Neural progenitor cell (in vitro differentiated cells): Measurements from ENCODE around the gene INSR. TPM values are rescaled to one million over a fixed set of nuclear protein-coding genes. Genes with fewer than 3 reads are reported as not detected.

Source experiments
- DNase-seq: peaks from one replicate; pipeline ENCODE4 v3.0.0-alpha.2; 2016; ENCODE audit warnings: low spot score
- H2AFZ ChIP-seq: fragments of 200-600 bp; sonication (generic); replicated peaks from 2 replicates; pipeline ENCODE4 v1.6.1; 2016; ENCODE audit warnings: antibody characterized with exemption
- H3F3A ChIP-seq: fragments of 200-600 bp; sonication (generic); 2 replicates; pipeline ENCODE4 v1.6.1; 2016; ENCODE audit warnings: antibody characterized with exemption, low read depth
- H3K27ac ChIP-seq: fragments of 200-600 bp; sonication (generic); 2 replicates; pipeline ENCODE4 v1.5.1; 2016; ENCODE audit warnings: mild to moderate bottlenecking
- H3K27me3 ChIP-seq: fragments of 200-600 bp; sonication (generic); 2 replicates; pipeline ENCODE4 v1.6.1; 2016; ENCODE audit warnings: mild to moderate bottlenecking, moderate library complexity
- H3K36me3 ChIP-seq: fragments of 200-600 bp; sonication (generic); 2 replicates; pipeline ENCODE4 v1.5.1; 2016
- H3K4me1 ChIP-seq: fragments of 200-600 bp; sonication (generic); 2 replicates; pipeline ENCODE4 v1.6.1; 2016; ENCODE audit warnings: mixed run types
- H3K4me2 ChIP-seq: fragments of 200-600 bp; sonication (generic); 2 replicates; pipeline ENCODE4 v1.6.1; 2016
- H3K4me3 ChIP-seq: fragments of 200-600 bp; sonication (generic); 2 replicates; pipeline ENCODE4 v1.5.1; 2016
- H3K79me2 ChIP-seq: fragments of 200-600 bp; sonication (generic); 2 replicates; pipeline ENCODE4 v1.6.1; 2016; ENCODE audit warnings: low read depth
- H3K9ac ChIP-seq: fragments of 200-600 bp; sonication (generic); 2 replicates; pipeline ENCODE4 v1.6.1; 2016
- H3K9me3 ChIP-seq: fragments of 200-600 bp; sonication (generic); 2 replicates; pipeline ENCODE4 v1.5.1; 2016; ENCODE audit warnings: low read depth
- H4K20me1 ChIP-seq: fragments of 200-600 bp; sonication (generic); 2 replicates; pipeline ENCODE4 v1.6.1; 2016; ENCODE audit warnings: low read depth
- H3K27ac Mint-ChIP-seq: 3 replicates; pipeline ENCODE4 v1.8.0; 2021; ENCODE audit warnings: mixed read lengths
- H3K27me3 Mint-ChIP-seq: 2 replicates; pipeline ENCODE4 v1.8.0; 2022; ENCODE audit warnings: low read depth, mild to moderate bottlenecking, inconsistent platforms, moderate library complexity, mixed read lengths; ENCODE audit not compliant: insufficient read depth
- H3K36me3 Mint-ChIP-seq: 3 replicates; pipeline ENCODE4 v1.8.0; 2021; ENCODE audit warnings: mixed read lengths
- H3K4me1 Mint-ChIP-seq: 3 replicates; pipeline ENCODE4 v1.8.0; 2021; ENCODE audit warnings: mixed read lengths
- H3K4me3 Mint-ChIP-seq: 3 replicates; pipeline ENCODE4 v1.8.0; 2021; ENCODE audit warnings: mild to moderate bottlenecking, moderate library complexity, mixed read lengths
- H3K9me3 Mint-ChIP-seq: 3 replicates; pipeline ENCODE4 v1.8.0; 2020; ENCODE audit warnings: mixed read lengths
- CTCF ChIP-seq: fragments of 200-600 bp; sonication (generic); IDR thresholded peaks from 2 replicates; pipeline ENCODE4 v1.5.1; 2017; ENCODE audit warnings: antibody characterized with exemption, mild to moderate bottlenecking
- EZH2 ChIP-seq: fragments of 200-600 bp; sonication (generic); IDR thresholded peaks from 2 replicates; pipeline ENCODE4 v1.6.1; 2017; ENCODE audit warnings: antibody characterized with exemption, mild to moderate bottlenecking, moderate library complexity
- EZH2phosphoT487 ChIP-seq: fragments of 200-600 bp; sonication (generic); IDR thresholded peaks from 2 replicates; pipeline ENCODE4 v1.6.1; 2017; ENCODE audit warnings: antibody characterized with exemption
- total RNA-seq: library from RNA; depleted of rRNA; stranded (reverse); fragments of >200 nt; gene quantifications from 2 replicates; pipeline ENCODE4 v1.2.3, GENCODE V29; 2015; ENCODE audit warnings: low replicate concordance

Gene INSR
- 20.8 and 23.0 TPM in 2 replicates for total RNA-seq

DNA sequence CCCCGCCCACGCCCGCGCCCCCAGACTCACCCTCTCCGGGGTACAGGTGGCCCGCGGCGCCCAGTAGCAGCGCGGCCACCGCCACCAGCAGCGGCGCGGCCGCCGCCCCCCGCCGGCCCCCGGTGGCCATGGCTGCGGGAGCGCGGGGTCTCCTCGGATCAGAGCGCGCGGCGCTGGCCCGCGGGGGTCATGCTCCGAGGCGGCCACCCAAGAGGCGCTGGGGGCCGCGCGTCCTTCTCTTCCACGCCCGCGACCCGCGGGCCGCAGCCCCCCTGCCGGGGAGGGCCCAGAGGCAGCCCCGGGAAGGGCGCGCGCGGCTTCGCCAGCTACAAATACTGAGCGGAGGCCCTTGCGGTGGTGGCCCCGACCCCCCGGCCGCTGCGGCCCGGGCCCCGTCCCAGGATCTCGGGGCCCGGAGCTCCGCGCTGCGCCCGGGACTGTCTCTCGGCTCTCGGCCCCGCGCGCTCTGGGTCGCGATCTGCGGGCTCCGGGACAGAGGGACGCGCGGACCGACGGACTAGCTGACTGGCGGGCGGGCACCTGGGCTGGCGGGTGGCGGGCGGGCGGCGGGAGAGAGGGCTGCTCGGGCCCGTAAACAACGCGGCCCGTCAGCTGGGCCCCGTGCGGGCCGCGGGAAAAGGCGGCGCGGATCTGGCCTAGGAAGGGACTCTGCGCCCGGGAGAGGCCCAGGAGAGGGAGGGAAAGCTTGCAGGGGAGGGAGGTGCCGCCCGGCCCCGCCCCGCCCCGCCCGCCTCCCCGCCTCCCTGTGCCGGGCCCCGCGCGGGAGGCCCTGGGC lies at the start of gene INSR:
Gene INSR, minus strand, starts transcription at position 653 of the 796 bp plus-strand sequence. Its CDS starts 523 bp downstream, at position 130.
- no peaks in the 10 kb centered on the region for H3K36me3 Mint-ChIP-seq
- peak within 1 kb of the TSS; percentile 99 for H3K4me3 ChIP-seq
- peak within 1 kb of the TSS; percentile 38 for H3K9ac ChIP-seq
- no peak within 1 kb of the TSS for H3K27ac ChIP-seq
- H3K4me1 ChIP-seq = peaks cover 5% of the 10 kb centered on the region
- H4K20me1 ChIP-seq = peaks cover 45% of the 10 kb centered on the region
- peak within 1 kb of the TSS; percentile 99 for H3K4me2 ChIP-seq
- no peaks in the 10 kb centered on the region for H3K36me3 ChIP-seq
- peaks cover 24% of the 10 kb centered on the region for H3K4me1 Mint-ChIP-seq
- peaks cover 45% of the 10 kb centered on the region for H3K79me2 ChIP-seq
- peaks cover 11% of the 10 kb centered on the region for H3K27me3 ChIP-seq
- H3K27me3 Mint-ChIP-seq = peaks cover 12% of the 10 kb centered on the region
- no peak within 1 kb of the TSS for H3K27ac Mint-ChIP-seq
- peak within 1 kb of the TSS; percentile 99 for H2AFZ ChIP-seq
- no peaks in the 10 kb centered on the region for H3K9me3 ChIP-seq
- TF ChIP-seq EZH2 (peak; percentile 44), EZH2phosphoT487 (no peak)
- H3K9me3 Mint-ChIP-seq = no peaks in the 10 kb centered on the region
- peaks cover 34% of the 10 kb centered on the region for H3F3A ChIP-seq
- peak within 1 kb of the TSS; percentile 86 for H3K4me3 Mint-ChIP-seq
- peak; percentile 93 for DNase-seq

DNA sequence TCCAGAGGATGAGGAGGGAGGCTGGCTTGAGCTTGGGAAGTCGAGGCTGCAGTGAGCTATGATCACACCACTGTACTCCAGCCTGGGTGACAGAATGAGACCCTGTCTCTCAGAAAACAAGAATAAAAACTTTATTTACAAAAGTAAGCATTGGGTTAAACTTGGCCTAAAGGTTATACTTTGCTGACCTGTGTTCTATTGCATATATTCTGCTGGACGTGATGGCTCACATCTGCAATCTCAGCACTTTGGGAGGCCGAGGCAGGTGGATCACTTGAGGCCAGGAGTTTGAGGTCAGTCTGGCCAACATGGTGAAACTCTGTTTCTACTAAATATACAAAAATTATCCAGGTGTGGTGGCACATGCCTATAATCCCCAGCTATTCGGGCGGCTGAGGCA lies 47.9 kb upstream of the INSR start:
- DNase-seq = no peak
- no peak overlapping the region for H3K4me2 ChIP-seq
- H2AFZ ChIP-seq = no peak overlapping the region
- no peaks in the 10 kb centered on the region for H3K4me1 ChIP-seq
- no peaks in the 10 kb centered on the region for H3K36me3 ChIP-seq
- TF ChIP-seq CTCF = no peak
- TF ChIP-seq EZH2phosphoT487 = no peak
- no peak for TF ChIP-seq EZH2
- H4K20me1 ChIP-seq = no peaks in the 10 kb centered on the region
- H3K79me2 ChIP-seq = no peaks in the 10 kb centered on the region
- H3K27ac ChIP-seq = no peak overlapping the region
- H3F3A ChIP-seq = no peaks in the 10 kb centered on the region
- H3K9me3 ChIP-seq = no peaks in the 10 kb centered on the region
- no peaks in the 10 kb centered on the region for H3K36me3 Mint-ChIP-seq
- H3K4me1 Mint-ChIP-seq = no peaks in the 10 kb centered on the region
- no peaks in the 10 kb centered on the region for H3K9me3 Mint-ChIP-seq
- no peak overlapping the region for H3K4me3 ChIP-seq
- H3K27me3 Mint-ChIP-seq = peaks cover 4% of the 10 kb centered on the region
- H3K27me3 ChIP-seq = no peaks in the 10 kb centered on the region
- H3K27ac Mint-ChIP-seq = no peak overlapping the region
- no peak overlapping the region for H3K9ac ChIP-seq
- H3K4me3 Mint-ChIP-seq = no peak overlapping the region

- Histone ChIP-seq H3K27ac (no peak overlapping the region), H3K9me3 (no peaks in the 10 kb centered on the region), H3F3A (no peaks in the 10 kb centered on the region), H3K79me2 (no peaks in the 10 kb centered on the region), H3K27me3 (no peaks in the 10 kb centered on the region), H2AFZ (peak overlapping the region; percentile 96), H3K4me2 (no peak overlapping the region), H3K36me3 (no peaks in the 10 kb centered on the region), H3K4me3 (no peak overlapping the region), H3K4me1 (no peaks in the 10 kb centered on the region), H3K9ac (no peak overlapping the region), H4K20me1 (no peaks in the 10 kb centered on the region)
- H3K27ac Mint-ChIP-seq = no peak overlapping the region
- H3K9me3 Mint-ChIP-seq = no peaks in the 10 kb centered on the region
- peak; percentile 88 for DNase-seq
- peaks cover 4% of the 10 kb centered on the region for H3K27me3 Mint-ChIP-seq
- H3K4me1 Mint-ChIP-seq = no peaks in the 10 kb centered on the region
- no peaks in the 10 kb centered on the region for H3K36me3 Mint-ChIP-seq
- peak; percentile 98 for TF ChIP-seq CTCF
- TF ChIP-seq EZH2 = no peak
- no peak overlapping the region for H3K4me3 Mint-ChIP-seq
These were observed 47.0 kb upstream of the INSR start for GRCh38 chr19:7340959-7341837.
